GM12878 (cell line): ENCODE results near the gene NMB.

Source experiments
- CTCF ChIP-seq, 3 experiments: IDR thresholded peaks in 2 of 3; conservative IDR thresholded peaks in 1 of 3; 2 replicates each; pipeline ENCODE4 v1.5.1; 2011; ENCODE audit warnings: low read depth in 3 of 3, low read length in 3 of 3, mild to moderate bottlenecking in 3 of 3, control low read depth in 2 of 3, moderate library complexity in 2 of 3, inconsistent platforms in 1 of 3, mixed read lengths in 1 of 3; ENCODE audit not compliant: control insufficient read depth in 2 of 3, insufficient read depth in 1 of 3; ENCODE audit errors: extremely low read depth in 1 of 3
- E2F4 ChIP-seq: IDR thresholded peaks from 2 replicates; pipeline ENCODE4 v1.6.1; 2012; ENCODE audit warnings: low read depth, low read length, improper control_type of control experiment
- EZH2 ChIP-seq: IDR thresholded peaks from 2 replicates; pipeline ENCODE4 v1.6.1; 2012; ENCODE audit warnings: low read depth, mild to moderate bottlenecking, control low read depth, inconsistent platforms, low read length, borderline replicate concordance; ENCODE audit not compliant: control insufficient read depth
- IKZF1 ChIP-seq: fragments of 450-650 bp; conservative IDR thresholded peaks from 2 replicates; pipeline ENCODE4 v1.6.1; 2017; ENCODE audit warnings: antibody characterized with exemption, mild to moderate bottlenecking
- JUNB ChIP-seq: IDR thresholded peaks from 2 replicates; pipeline ENCODE4 v1.6.1; 2016; ENCODE audit warnings: antibody characterized with exemption, mild to moderate bottlenecking
- POLR2A ChIP-seq: IDR thresholded peaks from 2 replicates; pipeline ENCODE4 v1.6.1; 2011; ENCODE audit warnings: low read depth, mild to moderate bottlenecking, low read length

- TF ChIP-seq JUNB, result no peak
- TF ChIP-seq POLR2A, result no peak
- no peak for TF ChIP-seq E2F4
- TF ChIP-seq CTCF (IDR thresholded peaks at IDR 0.05 in 2 of 3, conservative IDR thresholded peaks at IDR 0.05 in 1 of 3; ENCODE audit: control insufficient read depth in 2 of 3, extremely low read depth in 1 of 3, insufficient read depth in 1 of 3, low read depth in 3 of 3, low read length in 3 of 3), result no peak
- no peak for TF ChIP-seq EZH2
- no peak for TF ChIP-seq IKZF1
Observed at GRCh38 chr15:84659904-84660781, 2.1 kb upstream of the NMB start.
